K562 (cell line): Measurements from ENCODE around the gene CEP192. TPM values are rescaled to one million over a fixed set of nuclear protein-coding genes. Genes with fewer than 3 reads are reported as not detected.

Experiments used
- CEBPB ChIP-seq: fragments of 450-650 bp; IDR thresholded peaks from 2 replicates; pipeline ENCODE4 v1.6.1; 2016; ENCODE audit warnings: missing genetic modification characterization, missing compliant biosample characterization
- CREB3L1 ChIP-seq: fragments of 450-650 bp; IDR thresholded peaks from 2 replicates; pipeline ENCODE4 v1.6.1; 2014; ENCODE audit warnings: low read depth, mild to moderate bottlenecking, moderate library complexity, borderline replicate concordance
- DACH1 ChIP-seq: fragments of 450-650 bp; IDR thresholded peaks from 2 replicates; pipeline ENCODE4 v1.6.1; 2018; ENCODE audit not compliant: partially characterized antibody
- GATAD2A ChIP-seq: fragments of 450-650 bp; IDR thresholded peaks from 2 replicates; pipeline ENCODE4 v1.6.1; 2017
- HNRNPLL ChIP-seq: fragments of 200-400 bp; formaldehyde crosslinking; IDR thresholded peaks from 2 replicates; pipeline ENCODE4 v1.6.1; 2017; ENCODE audit warnings: low read length, low read depth, mild to moderate bottlenecking; ENCODE audit not compliant: poor library complexity, severe bottlenecking
- MEIS2 ChIP-seq: fragments of 450-650 bp; IDR thresholded peaks from 2 replicates; pipeline ENCODE4 v1.6.1; 2014; ENCODE audit warnings: mild to moderate bottlenecking; ENCODE audit not compliant: partially characterized antibody
- MNT ChIP-seq, 2 experiments: fragments of 450-650 bp; conservative IDR thresholded peaks; 2 replicates each; pipeline ENCODE4 v1.6.1; 2017; ENCODE audit warnings: mild to moderate bottlenecking in 2 of 2, moderate library complexity in 2 of 2
- MTA2 ChIP-seq: fragments of 450-650 bp; IDR thresholded peaks from 2 replicates; pipeline ENCODE4 v1.6.1; 2016; ENCODE audit warnings: low read depth
- NFIC ChIP-seq: fragments of 450-650 bp; IDR thresholded peaks from 2 replicates; pipeline ENCODE4 v1.6.1; 2017; ENCODE audit warnings: mild to moderate bottlenecking, inconsistent platforms
- NFRKB ChIP-seq: fragments of 450-650 bp; IDR thresholded peaks from 2 replicates; pipeline ENCODE4 v1.6.1; 2016; ENCODE audit warnings: low read depth
- PBX2 ChIP-seq, 2 experiments: IDR thresholded peaks in 1 of 2; conservative IDR thresholded peaks in 1 of 2; 2 replicates each; pipeline ENCODE4 v1.6.1; 2016; ENCODE audit warnings: low read depth in 2 of 2, mild to moderate bottlenecking in 1 of 2, missing compliant biosample characterization in 1 of 2, missing genetic modification characterization in 1 of 2, moderate library complexity in 1 of 2
- PHF8 ChIP-seq: fragments of 200-600 bp; sonication (generic); IDR thresholded peaks from 2 replicates; pipeline ENCODE4 v1.6.1; 2012; ENCODE audit warnings: mixed run types, mild to moderate bottlenecking, inconsistent platforms, low read length, moderate library complexity, borderline replicate concordance
- PKNOX1 ChIP-seq: fragments of 450-650 bp; IDR thresholded peaks from 2 replicates; pipeline ENCODE4 v1.6.1; 2016
- POLR2A ChIP-seq: fragments of 450-650 bp; conservative IDR thresholded peaks from 2 replicates; pipeline ENCODE4 v1.6.1; 2016
- POLR2AphosphoS5 ChIP-seq: IDR thresholded peaks from 2 replicates; pipeline ENCODE4 v1.6.1; 2011; ENCODE audit warnings: mild to moderate bottlenecking, low read depth, low read length, moderate library complexity; ENCODE audit not compliant: control insufficient read depth, insufficient read depth
- SMARCA4 ChIP-seq: fragments of 450-650 bp; IDR thresholded peaks from 2 replicates; pipeline ENCODE4 v1.6.1; 2016
- SMARCB1 ChIP-seq: IDR thresholded peaks from 2 replicates; pipeline ENCODE4 v1.6.1; 2011; ENCODE audit warnings: improper control_type of control experiment, low read depth; ENCODE audit not compliant: insufficient read length
- SNIP1 ChIP-seq: fragments of 450-650 bp; IDR thresholded peaks from 2 replicates; pipeline ENCODE4 v1.7.1; 2017; ENCODE audit warnings: low read depth, mild to moderate bottlenecking
- TBP ChIP-seq: optimal IDR thresholded peaks from 2 replicates; pipeline ENCODE3; 2011; ENCODE audit warnings: low read depth, low read length, improper control_type of control experiment
- TEAD2 ChIP-seq: fragments of 450-650 bp; IDR thresholded peaks from 2 replicates; pipeline ENCODE4 v1.6.1; 2016; ENCODE audit warnings: missing genetic modification characterization, control low read depth, missing compliant biosample characterization
- ZNF311 ChIP-seq: fragments of 250-450 bp; sonication (Bioruptor Pico); IDR thresholded peaks from 2 replicates; pipeline ENCODE4 v1.4.0; 2020; ENCODE audit warnings: mild to moderate bottlenecking, moderate library complexity
- ZNF384 ChIP-seq: IDR thresholded peaks from 2 replicates; pipeline ENCODE4 v1.6.1; 2012; ENCODE audit warnings: low read depth, low read length, improper control_type of control experiment
- polyA plus RNA-seq, 8 experiments: library from polyadenylated mRNA; depleted of rRNA in 4 of 8; stranded (reverse) in 5 of 8; unstranded in 3 of 8; fragments of >200 nt; fragmentation: Nextera tagmentation in 2 of 8; fragmentation: Illumina TruSeq in 1 of 8; extraction: Ambion mirVana in 2 of 8; extraction: Trizol in 1 of 8; gene quantifications; 2 replicates each; pipeline versions ENCODE4 v1.2.1 to v1.2.3, GENCODE V29; 2011 to 2014; ENCODE audit warnings: inconsistent platforms in 1 of 8, missing spikeins in 1 of 8
- total RNA-seq, 7 experiments: library from RNA; depleted of rRNA in 6 of 7; stranded (reverse); fragments of >200 nt in 6 of 7; fragmentation: Illumina TruSeq in 2 of 7; extraction: Trizol in 2 of 7; gene quantifications; 2 replicates each; pipeline versions ENCODE4 v1.2.1 to v1.2.3, GENCODE V29; 2011 to 2021; ENCODE audit warnings: low replicate concordance in 1 of 7

The CEP192 gene
- total and polyA plus RNA-seq, 9 of the 15 experiments (the other 6 are each of a cell fraction or from before 2014, with no cell fraction given): 14.4 to 54.4 (median 35.8) TPM

GRCh38 chr18:12946549-12947284 is 44.4 kb upstream of the CEP192 start (continued):
- TF ChIP-seq CREB3L1 (0 out of 2 replicates have a peak, but pooled peaks have one; percentile 12), DACH1 (peak; percentile 31), SMARCB1 (no peak), GATAD2A (peak; percentile 20; the same call in 1 of the 2 replicates), TEAD2 (tag) (peak; percentile 42; the same call in 1 of the 2 replicates), ZNF311 (CRISPR knock-in tag) (no peak), MNT (conservative IDR thresholded peaks at IDR 0.05) (0 out of 4 replicates have a peak, but pooled peaks of 1 of the 2 experiments have one; percentile 20), PBX2 (CRISPR knock-in tag; IDR thresholded peaks at IDR 0.05; ENCODE audit: low read depth) (no peak), PBX2 (tag; conservative IDR thresholded peaks at IDR 0.05; ENCODE audit: low read depth) (0 out of 2 replicates have a peak, but pooled peaks have one; percentile 39), PHF8 (peak; percentile 9; the same call in 1 of the 2 replicates), MEIS2 (no peak), SMARCA4 (peak; percentile 49; the same call in 1 of the 2 replicates), POLR2AphosphoS5 (peak; percentile 44; the same call in 1 of the 2 replicates), MTA2 (peak; percentile 24; the same call in 1 of the 2 replicates), SNIP1 (peak; percentile 91), NFRKB (0 out of 2 replicates have a peak, but pooled peaks have one; percentile 28), TBP (peak; percentile 40), NFIC (peak; percentile 83), ZNF384 (peak; percentile 91), HNRNPLL (peak; percentile 33), PKNOX1 (0 out of 2 replicates have a peak, but pooled peaks have one; percentile 18), POLR2A (peak; percentile 64; the same call in 1 of the 2 replicates), CEBPB (tag) (peak; percentile 90)
